Measurements from ENCODE around the gene NRCAM.

- TF ChIP-seq CTCF (IDR thresholded peaks at IDR 0.05; ENCODE audit: insufficient read depth, low read length, poor library complexity, severe bottlenecking) (no peak), EZH2phosphoT487 (conservative IDR thresholded peaks at IDR 0.05; ENCODE audit: low read length) (no peak)
These were observed 228.9 kb downstream of the NRCAM start for GRCh38 chr7:108227366-108227765.

All from SU-DHL-6 (cell line).